Measurements from ENCODE around the gene SYNPR.

The SYNPR gene

GRCh38 chr3:63556401-63556800 lies 278.3 kb downstream of the SYNPR start:
- no peak for DNase-seq (ENCODE audit: low spot score)

- no peak for DNase-seq (ENCODE audit: low spot score)
These were observed 279.8 kb downstream of the SYNPR start for GRCh38 chr3:63557912-63558311.

GRCh38 chr3:63559884-63560283 lies 281.8 kb downstream of the SYNPR start:
- DNase-seq (ENCODE audit: low spot score), result no peak

GRCh38 chr3:63561879-63562278 lies 283.8 kb downstream of the SYNPR start:
- DNase-seq (ENCODE audit: low spot score), result no peak

GRCh38 chr3:63562323-63562722 lies 284.2 kb downstream of the SYNPR start:
- DNase-seq (ENCODE audit: low spot score), result no peak

GRCh38 chr3:63563572-63563971 lies 285.5 kb downstream of the SYNPR start:
- DNase-seq (ENCODE audit: low spot score), result no peak

- no peak for DNase-seq (ENCODE audit: low spot score)
These were observed 287.1 kb downstream of the SYNPR start for GRCh38 chr3:63565220-63565619.

- no peak for DNase-seq (ENCODE audit: low spot score)
These were observed 293.6 kb downstream of the SYNPR start for GRCh38 chr3:63571682-63572081.

- no peak for DNase-seq (ENCODE audit: low spot score)
These were observed 298.7 kb downstream of the SYNPR start for GRCh38 chr3:63576846-63577245.

- no peak for DNase-seq (ENCODE audit: low spot score)
These were observed 300.8 kb downstream of the SYNPR start for GRCh38 chr3:63578858-63579257.

GRCh38 chr3:63580151-63580550 lies 302.0 kb downstream of the SYNPR start:
- no peak for DNase-seq (ENCODE audit: low spot score)

- no peak for DNase-seq (ENCODE audit: low spot score)
These were observed 304.9 kb downstream of the SYNPR start for GRCh38 chr3:63582943-63583500.

- no peak for DNase-seq (ENCODE audit: low spot score)
These were observed 306.6 kb downstream of the SYNPR start for GRCh38 chr3:63584681-63585080.

- DNase-seq (ENCODE audit: low spot score), result no peak
These were observed 307.8 kb downstream of the SYNPR start for GRCh38 chr3:63585927-63586326.

GRCh38 chr3:63588895-63589294 lies 310.8 kb downstream of the SYNPR start:
- DNase-seq (ENCODE audit: low spot score), result no peak

GRCh38 chr3:63593779-63594178 lies 315.7 kb downstream of the SYNPR start:
- DNase-seq (ENCODE audit: low spot score), result no peak

- no peak for DNase-seq (ENCODE audit: low spot score)
These were observed 317.1 kb downstream of the SYNPR start for GRCh38 chr3:63595221-63595620.

- DNase-seq (ENCODE audit: low spot score), result no peak
These were observed 318.9 kb downstream of the SYNPR start for GRCh38 chr3:63597019-63597418.

- DNase-seq (ENCODE audit: low spot score), result no peak
These were observed 329.6 kb downstream of the SYNPR start for GRCh38 chr3:63607716-63608115.

GRCh38 chr3:63609408-63609807 lies 331.3 kb downstream of the SYNPR start:
- no peak for DNase-seq (ENCODE audit: low spot score)

GRCh38 chr3:63609834-63610233 lies 331.7 kb downstream of the SYNPR start:
- DNase-seq (ENCODE audit: low spot score), result no peak

- no peak for DNase-seq (ENCODE audit: low spot score)
These were observed 333.3 kb downstream of the SYNPR start for GRCh38 chr3:63611382-63611781.

GRCh38 chr3:63613561-63613960 lies 335.5 kb downstream of the SYNPR start:
- peak; percentile 75 for DNase-seq (ENCODE audit: low spot score)

- DNase-seq (ENCODE audit: low spot score), result no peak
These were observed 339.3 kb downstream of the SYNPR start for GRCh38 chr3:63617391-63617790.

Measured in GM03348 (cell line).